Hepatocyte (in vitro differentiated cells): Measurements from ENCODE around the gene MIP.

ENCODE experiments used
- CTCF ChIP-seq: fragments of 200-600 bp; sonication (generic); IDR thresholded peaks from 2 replicates; pipeline ENCODE4 v1.5.1; 2016; ENCODE audit warnings: antibody characterized with exemption, mild to moderate bottlenecking; ENCODE audit not compliant: poor library complexity
- EZH2 ChIP-seq: fragments of 200-600 bp; sonication (generic); IDR thresholded peaks from 2 replicates; pipeline ENCODE4 v1.6.1; 2016; ENCODE audit warnings: antibody characterized with exemption, mild to moderate bottlenecking, borderline replicate concordance
- EZH2phosphoT487 ChIP-seq: fragments of 200-600 bp; sonication (generic); IDR thresholded peaks from one replicate; pipeline ENCODE4 v1.6.1; 2018; ENCODE audit warnings: antibody characterized with exemption, mild to moderate bottlenecking, low read depth, moderate library complexity; ENCODE audit not compliant: unreplicated experiment, severe bottlenecking

- TF ChIP-seq CTCF (no peak), EZH2phosphoT487 (no peak), EZH2 (no peak)
Measured at GRCh38 chr12:56414401-56414800, 40.1 kb downstream of the MIP start.
